ENCODE data around the gene MSTN.

Gene MSTN

DNA sequence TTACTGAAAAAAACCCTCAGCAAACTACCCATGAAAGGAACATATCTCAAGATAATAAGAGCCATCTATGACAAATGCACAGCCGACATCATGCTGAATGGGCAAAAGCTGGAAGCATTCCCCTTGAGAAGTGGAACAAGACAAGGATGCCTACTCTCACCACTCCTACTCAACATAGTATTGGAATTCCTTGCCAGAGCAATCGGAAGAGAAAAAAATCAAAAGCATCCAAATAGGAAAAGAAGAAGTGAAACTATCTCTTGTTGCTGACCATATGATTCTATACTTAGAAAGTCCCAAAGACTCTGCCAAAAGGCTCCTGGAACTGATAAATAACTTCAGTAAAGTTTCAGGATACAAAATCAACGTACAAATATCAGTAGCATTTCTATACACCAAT lies 40.6 kb upstream of the MSTN start:
- no peak overlapping the region for H3K27ac ChIP-seq
- TF ChIP-seq, protein P1, sequence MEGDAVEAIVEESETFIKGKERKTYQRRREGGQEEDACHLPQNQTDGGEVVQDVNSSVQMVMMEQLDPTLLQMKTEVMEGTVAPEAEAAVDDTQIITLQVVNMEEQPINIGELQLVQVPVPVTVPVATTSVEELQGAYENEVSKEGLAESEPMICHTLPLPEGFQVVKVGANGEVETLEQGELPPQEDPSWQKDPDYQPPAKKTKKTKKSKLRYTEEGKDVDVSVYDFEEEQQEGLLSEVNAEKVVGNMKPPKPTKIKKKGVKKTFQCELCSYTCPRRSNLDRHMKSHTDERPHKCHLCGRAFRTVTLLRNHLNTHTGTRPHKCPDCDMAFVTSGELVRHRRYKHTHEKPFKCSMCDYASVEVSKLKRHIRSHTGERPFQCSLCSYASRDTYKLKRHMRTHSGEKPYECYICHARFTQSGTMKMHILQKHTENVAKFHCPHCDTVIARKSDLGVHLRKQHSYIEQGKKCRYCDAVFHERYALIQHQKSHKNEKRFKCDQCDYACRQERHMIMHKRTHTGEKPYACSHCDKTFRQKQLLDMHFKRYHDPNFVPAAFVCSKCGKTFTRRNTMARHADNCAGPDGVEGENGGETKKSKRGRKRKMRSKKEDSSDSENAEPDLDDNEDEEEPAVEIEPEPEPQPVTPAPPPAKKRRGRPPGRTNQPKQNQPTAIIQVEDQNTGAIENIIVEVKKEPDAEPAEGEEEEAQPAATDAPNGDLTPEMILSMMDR (IDR thresholded peaks at IDR 0.05) = no peak
- no peak for TF ChIP-seq ZFX (IDR thresholded peaks at IDR 0.05; ENCODE audit: borderline replicate concordance)

DNA sequence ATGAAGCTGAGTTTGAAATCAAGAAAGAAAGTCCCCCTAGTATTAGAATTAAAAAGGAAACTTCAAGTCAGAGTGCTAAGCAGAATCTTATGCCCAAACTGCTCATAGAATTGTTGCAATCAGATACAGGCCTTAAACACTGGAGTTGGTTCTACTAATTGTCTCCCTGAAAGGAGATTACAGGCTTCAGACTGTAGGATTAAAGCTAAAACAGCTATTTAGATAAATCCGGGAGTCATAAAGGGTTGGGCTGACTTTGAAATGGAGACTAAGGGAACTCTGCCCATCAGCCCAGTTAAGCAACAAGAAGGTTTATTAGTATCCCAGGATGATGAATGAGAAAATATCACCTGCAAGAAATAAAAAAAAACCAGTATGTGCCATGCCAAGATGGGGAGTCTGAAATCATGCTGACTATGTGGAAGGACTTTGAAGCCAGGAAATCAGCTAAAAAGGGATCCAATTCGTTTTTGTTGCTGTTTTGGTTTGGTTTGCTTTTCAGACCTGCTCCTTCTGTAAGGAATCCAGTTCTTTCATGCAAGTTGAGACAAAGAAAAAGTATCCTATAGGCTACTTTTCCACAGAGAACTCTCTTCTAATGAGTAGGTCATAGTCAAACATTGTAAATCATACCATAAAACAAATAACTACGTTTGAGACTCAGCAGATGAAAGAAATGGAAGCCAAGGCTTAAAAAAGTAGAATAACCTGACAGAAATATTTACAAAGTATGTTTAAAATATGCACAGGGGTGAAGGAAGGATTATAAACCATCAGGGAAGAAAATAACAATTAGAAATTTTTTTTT lies 37.6 kb upstream of the MSTN start:
- TF ChIP-seq ZFX (IDR thresholded peaks at IDR 0.05; ENCODE audit: borderline replicate concordance) = no peak
- TF ChIP-seq, protein P1 (IDR thresholded peaks at IDR 0.05) = no peak
- H3K27ac ChIP-seq = no peak overlapping the region

DNA sequence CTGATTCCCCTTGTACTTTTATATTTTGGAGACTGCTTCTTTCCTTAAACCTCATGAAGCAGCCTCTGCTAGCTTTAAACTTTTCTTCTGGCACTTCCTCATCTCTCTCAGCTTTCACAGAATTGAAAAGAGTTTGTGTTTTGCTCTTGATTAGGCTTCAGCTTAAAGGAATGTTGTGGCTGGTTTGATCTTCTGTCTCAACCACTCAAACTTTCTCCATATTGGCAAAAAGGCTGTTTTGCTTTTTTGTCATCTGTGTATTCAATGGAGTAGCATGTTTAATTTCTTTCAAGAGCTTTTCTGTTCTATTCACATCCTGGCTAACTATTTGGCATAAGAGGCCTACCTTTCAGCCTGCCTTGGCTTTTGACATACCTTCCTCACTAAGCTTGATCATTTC lies 36.3 kb upstream of the MSTN start:
- TF ChIP-seq ZFX (IDR thresholded peaks at IDR 0.05; ENCODE audit: borderline replicate concordance) = no peak
- TF ChIP-seq, protein P1 (IDR thresholded peaks at IDR 0.05) = no peak
- no peak overlapping the region for H3K27ac ChIP-seq

DNA sequence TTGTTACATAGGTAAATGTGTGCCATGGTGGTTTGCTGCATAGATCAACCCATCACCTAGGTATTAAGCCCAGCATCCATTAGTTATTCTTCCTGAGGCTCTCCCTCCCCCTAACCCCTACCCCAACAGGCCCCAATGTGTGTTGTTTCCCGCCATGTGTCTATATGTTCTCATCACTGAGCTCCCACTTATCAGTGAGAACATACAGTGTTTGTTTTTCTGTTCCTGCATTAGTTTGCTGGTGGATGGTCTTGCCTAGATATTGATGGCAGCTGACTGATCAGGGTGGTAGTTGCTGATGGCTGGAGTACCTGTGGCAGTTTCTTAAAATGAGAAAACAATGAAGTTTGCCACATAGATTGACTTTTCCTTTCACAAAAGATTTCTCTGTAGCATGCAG lies 34.6 kb upstream of the MSTN start:
- no peak overlapping the region for H3K27ac ChIP-seq
- TF ChIP-seq, protein P1 (IDR thresholded peaks at IDR 0.05) = no peak
- TF ChIP-seq ZFX (IDR thresholded peaks at IDR 0.05; ENCODE audit: borderline replicate concordance) = no peak

DNA sequence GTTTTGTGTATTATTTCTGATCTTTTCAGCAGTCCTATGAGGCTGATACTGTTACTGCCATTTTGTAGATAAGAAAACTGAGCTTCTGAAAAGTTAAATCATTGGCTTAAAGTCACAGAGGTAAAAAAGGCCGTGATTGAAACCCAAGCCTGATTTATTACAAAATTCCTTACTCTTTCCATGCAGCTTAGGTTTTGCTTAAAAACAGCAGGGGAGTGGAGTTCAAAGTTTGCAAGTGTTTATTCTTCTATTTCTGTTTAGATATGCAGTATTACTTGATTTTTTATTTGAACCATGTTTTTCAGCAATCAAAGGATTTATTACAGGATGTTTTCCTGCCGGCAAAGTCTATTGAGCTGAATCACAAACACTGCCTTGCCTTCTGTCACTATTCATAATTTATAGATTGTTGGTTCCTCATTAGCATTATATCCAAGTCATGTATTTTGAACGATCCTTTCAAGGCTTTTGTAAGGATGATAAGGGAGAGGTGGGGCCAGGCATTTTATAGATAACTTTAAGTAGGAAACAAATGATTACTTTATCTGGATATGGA lies 31.9 kb upstream of the MSTN start:
- no peak for TF ChIP-seq ZFX (IDR thresholded peaks at IDR 0.05; ENCODE audit: borderline replicate concordance)
- TF ChIP-seq, protein P1 (IDR thresholded peaks at IDR 0.05) = no peak
- H3K27ac ChIP-seq = no peak overlapping the region

DNA sequence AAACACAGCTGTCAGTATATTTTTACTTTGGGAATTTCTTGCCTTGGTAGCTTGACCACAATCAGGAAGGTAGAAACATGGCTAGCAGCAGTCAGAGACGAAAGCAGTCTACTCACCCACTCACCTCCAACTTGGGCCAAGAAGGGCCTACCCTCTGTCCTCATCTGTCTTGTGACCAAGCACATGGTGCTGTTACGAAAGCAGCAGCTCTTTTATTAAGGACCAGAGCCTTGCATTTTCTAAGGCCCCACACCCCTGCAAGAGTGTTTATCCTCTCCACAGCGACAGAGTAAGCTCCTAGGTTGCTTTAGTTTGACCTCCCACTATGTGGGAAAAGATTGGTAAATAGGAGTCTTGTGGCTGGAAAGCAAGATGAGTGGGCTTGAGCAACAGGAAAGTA lies 31.3 kb upstream of the MSTN start:
- H3K27ac ChIP-seq = no peak overlapping the region

DNA sequence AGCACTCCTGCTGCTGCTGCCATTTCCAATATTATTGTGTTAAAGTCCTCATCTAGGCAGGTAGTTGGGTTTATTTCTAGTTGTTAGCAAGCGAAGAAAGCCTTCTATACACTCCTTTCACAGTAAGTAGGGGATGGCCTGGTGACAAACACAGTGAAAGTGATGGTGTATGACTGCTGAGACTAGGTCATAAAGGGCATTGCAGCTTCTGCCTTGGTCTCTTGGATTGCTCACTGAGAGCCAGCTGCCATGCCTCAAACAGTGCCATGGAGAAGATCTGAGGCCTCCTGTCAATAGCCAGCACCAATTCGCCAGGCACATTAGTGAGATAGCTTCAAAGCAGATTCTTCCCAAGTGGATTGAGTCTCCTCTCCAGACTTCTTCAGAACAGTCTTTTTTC lies 27.6 kb upstream of the MSTN start:
- TF ChIP-seq, protein P1 (IDR thresholded peaks at IDR 0.05) = no peak
- TF ChIP-seq ZFX (IDR thresholded peaks at IDR 0.05; ENCODE audit: borderline replicate concordance) = no peak
- no peak overlapping the region for H3K27ac ChIP-seq

More for the DNA sequence above, 31.3 kb upstream of the MSTN start:
- no peak for TF ChIP-seq ZFX (IDR thresholded peaks at IDR 0.05; ENCODE audit: borderline replicate concordance)
- TF ChIP-seq, protein P1 (IDR thresholded peaks at IDR 0.05) = no peak

Data from 22Rv1 (cell line).